Activated CD8-positive, alpha-beta T cell treated with anti-CD3 and anti-CD28 coated beads for 36 hours (primary cell): ENCODE data around the gene FGF14. TPM values are rescaled to one million over a fixed set of nuclear protein-coding genes. Genes with fewer than 3 reads are reported as not detected.

Experiments
- ATAC-seq: fragments of 200-7000 bp; cut with Tn5 transposase; one replicate; pipeline ENCODE4 v1.10.0; 2021; ENCODE audit warnings: mild to moderate bottlenecking, moderate library complexity
- CTCF ChIA-PET: fragments of 350-600 bp; sonication (Branson Sonifier 250); formaldehyde crosslinking; loops from one replicate; lab custom pipeline; 2021; ENCODE audit warnings: antibody characterized with exemption; lab: Charles Lee
- POLR2A ChIA-PET: fragments of 350-600 bp; sonication (Branson Sonifier 250); formaldehyde crosslinking; loops from one replicate; lab custom pipeline; 2021; ENCODE audit warnings: antibody characterized with exemption; lab: Charles Lee
- DNase-seq: peaks from one replicate; pipeline ENCODE4 v3.0.0-alpha.2; 2020
- H3K27ac Mint-ChIP-seq: one replicate; pipeline ENCODE4 v1.8.0; 2021; ENCODE audit warnings: mild to moderate bottlenecking, mixed read lengths
- H3K27me3 Mint-ChIP-seq: one replicate; pipeline ENCODE4 v1.8.0; 2021; ENCODE audit warnings: mixed read lengths
- H3K36me3 Mint-ChIP-seq: one replicate; pipeline ENCODE4 v1.8.0; 2021; ENCODE audit warnings: low read depth, mixed read lengths
- H3K4me1 Mint-ChIP-seq: one replicate; pipeline ENCODE4 v1.8.0; 2021; ENCODE audit warnings: low read depth, mixed read lengths
- H3K4me3 Mint-ChIP-seq: one replicate; pipeline ENCODE4 v1.8.0; 2021; ENCODE audit warnings: mild to moderate bottlenecking, moderate library complexity, mixed read lengths
- H3K9me3 Mint-ChIP-seq: one replicate; pipeline ENCODE4 v1.8.0; 2021; ENCODE audit warnings: mixed read lengths
- CTCF ChIP-seq: fragments of 200-600 bp; IDR thresholded peaks from one replicate; pipeline ENCODE4 v1.8.0; 2022; ENCODE audit warnings: antibody characterized with exemption, mild to moderate bottlenecking
- intact Hi-C: fragments of 100-400 bp; cut with micrococcal nuclease; formaldehyde crosslinking; loops from one replicate; pipeline ENCODE4 v1.10.0; 2022
- total RNA-seq, 2 experiments: library from RNA; stranded (reverse); gene quantifications; one replicate each; pipeline ENCODE4 v1.2.3, GENCODE V29; 2021

The FGF14 gene
- total RNA-seq, 2 experiments from 2014 or later: not detected

GRCh38 chr13:101717353-101717752 lies 684.5 kb downstream of the FGF14 start:
- intact Hi-C loops: no loop called here
- Mint-ChIP-seq H3K4me1 (no peaks in the 10 kb centered on the region), H3K9me3 (no peaks in the 10 kb centered on the region), H3K27me3 (peaks cover 2% of the 10 kb centered on the region), H3K27ac (no peak overlapping the region), H3K4me3 (no peak overlapping the region), H3K36me3 (no peaks in the 10 kb centered on the region)
- POLR2A ChIA-PET: no interaction called here
- ATAC-seq: no peak
- no peak for TF ChIP-seq CTCF
- CTCF ChIA-PET: no interaction called here
- no peak for DNase-seq

GRCh38 chr13:101714195-101714594 lies 687.7 kb downstream of the FGF14 start:
- Mint-ChIP-seq H3K4me3 (no peak overlapping the region), H3K9me3 (no peaks in the 10 kb centered on the region), H3K27ac (no peak overlapping the region), H3K36me3 (no peaks in the 10 kb centered on the region), H3K4me1 (no peaks in the 10 kb centered on the region), H3K27me3 (peaks cover 3% of the 10 kb centered on the region)
- no peak for TF ChIP-seq CTCF
- ATAC-seq (no peak), DNase-seq (no peak)
- ChIA-PET CTCF (no interaction called here), POLR2A (interaction anchor here (0.7 kb wide), 1 partner anchor 436 kb away, joined by 3 read pairs; no protein-coding TSS in a partner anchor)
- intact Hi-C loops: no loop called here

DNA sequence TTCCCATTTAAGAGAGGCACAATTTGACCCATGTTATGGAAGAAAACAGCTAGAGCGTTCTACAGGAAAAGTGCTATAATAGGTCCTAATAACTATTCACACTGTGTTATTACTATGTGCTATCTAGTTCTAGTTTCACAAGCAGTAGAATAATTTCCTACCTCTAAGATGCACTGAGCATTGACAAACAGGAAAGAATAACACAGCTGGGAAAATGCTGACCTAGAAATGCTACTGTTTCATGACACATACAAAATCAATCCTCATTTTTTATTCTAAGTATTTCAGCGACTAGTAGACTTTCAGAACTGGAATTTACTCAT lies 689.9 kb downstream of the FGF14 start:
- intact Hi-C loops: no loop called here
- POLR2A ChIA-PET: no interaction called here
- no peak for DNase-seq
- no peaks in the 10 kb centered on the region for H3K9me3 Mint-ChIP-seq
- TF ChIP-seq CTCF: no peak
- CTCF ChIA-PET: interaction anchor here (1.1 kb wide), 1 partner anchor 102 kb away, joined by 3 read pairs; no protein-coding TSS in a partner anchor
- no peak overlapping the region for H3K4me3 Mint-ChIP-seq
- peaks cover 2% of the 10 kb centered on the region for H3K4me1 Mint-ChIP-seq
- H3K27me3 Mint-ChIP-seq: peaks cover 3% of the 10 kb centered on the region
- no peaks in the 10 kb centered on the region for H3K36me3 Mint-ChIP-seq
- ATAC-seq: no peak
- H3K27ac Mint-ChIP-seq: no peak overlapping the region

GRCh38 chr13:101711307-101712025 lies 690.4 kb downstream of the FGF14 start:
- Mint-ChIP-seq H3K9me3 (no peaks in the 10 kb centered on the region), H3K36me3 (no peaks in the 10 kb centered on the region), H3K27ac (no peak overlapping the region), H3K27me3 (peaks cover 7% of the 10 kb centered on the region), H3K4me3 (no peak overlapping the region), H3K4me1 (peaks cover 7% of the 10 kb centered on the region)
- CTCF ChIA-PET: interaction anchor here (1.1 kb wide), 1 partner anchor 102 kb away, joined by 3 read pairs; no protein-coding TSS in a partner anchor
- DNase-seq (no peak), ATAC-seq (no peak)
- TF ChIP-seq CTCF: no peak
- intact Hi-C loops: no loop called here
- POLR2A ChIA-PET: no interaction called here

DNA sequence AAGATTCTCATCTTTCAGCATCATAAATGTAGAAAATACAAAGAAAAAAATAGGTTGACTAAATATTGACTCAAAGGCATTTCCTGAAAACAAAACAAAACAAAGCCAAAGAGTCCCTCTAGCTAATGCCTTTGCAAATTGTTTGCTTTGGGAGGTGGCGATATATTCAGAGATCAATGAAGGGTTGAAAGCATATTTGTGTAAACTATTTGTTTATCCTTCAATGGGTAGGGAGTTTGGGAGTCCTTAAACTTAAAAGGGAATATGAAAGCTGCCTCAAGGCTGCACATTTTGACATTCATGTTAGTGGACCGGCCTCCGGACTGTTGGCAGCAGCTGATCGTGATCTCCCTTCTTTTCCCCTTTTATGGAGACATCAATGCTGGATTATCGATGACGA lies 691.9 kb downstream of the FGF14 start:
- H3K27ac Mint-ChIP-seq: no peak overlapping the region
- intact Hi-C loops: no loop called here
- ChIA-PET POLR2A (no interaction called here), CTCF (no interaction called here)
- no peaks in the 10 kb centered on the region for H3K9me3 Mint-ChIP-seq
- peaks cover 9% of the 10 kb centered on the region for H3K27me3 Mint-ChIP-seq
- ATAC-seq (no peak), DNase-seq (no peak)
- TF ChIP-seq CTCF: no peak
- H3K36me3 Mint-ChIP-seq: no peaks in the 10 kb centered on the region
- no peak overlapping the region for H3K4me3 Mint-ChIP-seq
- peaks cover 8% of the 10 kb centered on the region for H3K4me1 Mint-ChIP-seq
